GM10266 (cell line): ENCODE measurements around the gene CX3CL1.

Experiments
- DNase-seq: peaks from one replicate; pipeline ENCODE4 v3.0.0; 2012; ENCODE audit errors: extremely low spot score
- CTCF ChIP-seq: IDR thresholded peaks from 2 replicates; pipeline ENCODE4 v1.5.1; 2012; ENCODE audit warnings: mild to moderate bottlenecking, low read depth; ENCODE audit not compliant: control insufficient read depth, insufficient read depth; ENCODE audit errors: missing control alignments

Gene CX3CL1

DNA sequence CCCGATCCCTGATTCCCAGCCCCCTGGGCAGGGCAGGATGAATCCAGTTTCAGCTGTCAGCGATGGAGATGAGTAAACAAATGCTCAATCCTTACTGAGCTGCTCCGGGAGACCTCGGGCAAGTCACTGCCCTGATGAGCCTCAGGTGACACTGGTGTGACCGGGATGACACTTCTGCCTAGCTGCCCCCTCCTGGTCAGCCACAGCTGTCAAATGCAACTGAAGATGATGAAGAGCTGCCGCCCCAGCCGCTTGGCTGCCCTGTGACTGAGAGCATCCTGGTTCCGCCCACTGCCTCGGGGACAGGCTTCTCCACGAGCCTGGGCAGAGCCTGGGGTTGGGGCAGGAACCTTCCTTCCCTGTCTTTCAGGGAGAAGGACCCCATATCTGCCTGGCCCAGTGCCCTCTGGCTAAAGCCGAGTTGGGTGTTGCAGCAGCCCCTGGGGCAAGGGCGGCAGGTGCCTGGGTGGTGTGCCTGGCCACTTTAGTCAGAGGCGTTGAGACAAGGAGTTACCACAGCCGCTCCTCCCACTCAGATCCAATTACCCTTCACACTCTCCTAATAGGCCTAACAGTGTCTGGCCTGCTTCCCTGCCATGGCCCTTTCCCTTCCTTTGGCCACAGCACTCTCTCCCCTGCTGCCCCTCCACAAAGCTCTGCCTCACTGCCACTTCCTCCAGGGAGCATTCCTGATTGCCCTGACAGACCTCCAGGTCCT, 37.7 kb downstream of the CX3CL1 start:
- no peak for DNase-seq
- no peak for TF ChIP-seq CTCF

DNA sequence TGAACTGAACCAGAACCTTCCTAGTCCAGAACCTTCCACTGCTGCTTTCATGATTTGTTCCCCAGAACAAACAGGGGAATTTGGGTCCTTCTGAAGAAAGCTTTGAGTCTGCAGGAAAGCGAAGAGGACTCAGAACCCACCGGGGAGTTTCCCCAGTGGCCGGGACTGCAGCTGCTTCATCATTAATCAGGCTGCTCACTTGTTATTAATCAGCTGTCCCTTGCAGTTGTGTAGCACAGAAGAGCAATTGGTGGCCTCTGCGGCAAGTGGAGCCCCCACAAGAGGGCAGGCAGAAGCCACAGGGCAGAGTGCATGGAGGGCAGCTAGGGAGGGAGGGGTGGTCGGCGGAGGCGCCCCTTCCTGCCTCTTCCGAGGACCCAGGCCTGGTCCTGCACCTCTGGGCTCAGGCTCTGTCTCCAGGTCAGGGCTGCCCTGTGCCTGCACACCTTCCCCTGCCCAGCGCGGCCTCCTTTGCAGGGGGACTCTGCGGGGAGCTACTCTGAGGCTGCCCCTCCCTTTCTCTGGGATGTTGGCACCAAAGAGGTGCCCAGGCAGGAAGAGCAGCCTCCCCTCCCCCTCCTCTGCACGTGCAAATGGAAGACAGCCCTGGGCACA, 39.2 kb downstream of the CX3CL1 start:
- DNase-seq = peak; percentile 49
- TF ChIP-seq CTCF = no peak

DNA sequence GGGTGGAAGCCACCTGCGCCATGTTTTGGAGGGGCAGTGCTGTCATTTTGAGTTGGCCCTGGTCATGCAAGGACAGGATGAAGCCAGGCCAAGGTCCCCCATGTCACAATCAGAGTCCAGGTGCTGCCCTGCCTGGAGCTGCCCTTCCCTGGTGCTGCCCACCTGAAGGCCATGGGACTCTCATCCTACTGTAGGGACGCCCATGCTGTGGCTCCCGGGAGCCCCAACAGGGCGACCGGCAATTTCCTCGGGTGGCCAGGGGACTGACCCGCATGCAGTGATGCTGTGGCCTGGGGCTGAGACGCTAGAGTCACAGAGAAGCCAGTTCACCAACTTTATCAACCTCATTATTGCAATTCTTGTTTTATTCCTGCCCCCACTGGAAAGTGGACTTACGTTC, 40.3 kb downstream of the CX3CL1 start:
- DNase-seq = no peak
- no peak for TF ChIP-seq CTCF

GRCh38 chr16:57413301-57413730, 41.0 kb downstream of the CX3CL1 start:
- peak; percentile 73 for DNase-seq
- TF ChIP-seq CTCF = no peak

- no peak for TF ChIP-seq CTCF
- DNase-seq = no peak
Observed at GRCh38 chr16:57413733-57414132, 41.4 kb downstream of the CX3CL1 start.

DNA sequence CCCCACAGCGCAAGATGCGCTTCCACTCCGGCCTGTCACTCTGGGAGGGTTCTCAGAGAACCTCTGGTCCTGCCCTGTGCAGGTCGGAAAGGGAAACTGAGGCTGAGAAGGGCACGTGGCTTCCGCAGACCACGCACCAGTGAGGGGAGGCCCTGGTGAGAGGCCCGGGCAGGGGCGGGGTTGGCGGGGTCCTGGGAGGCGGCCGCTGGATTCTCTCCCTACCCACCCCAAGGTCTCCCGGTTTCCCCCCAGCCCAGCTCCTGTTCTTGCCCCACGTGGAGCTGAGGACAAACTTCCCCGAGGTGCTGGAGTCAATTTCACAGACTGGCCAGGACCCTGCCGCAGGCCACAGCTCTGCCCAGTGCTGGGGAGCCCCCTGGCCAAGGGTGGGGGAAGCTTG, 43.8 kb downstream of the CX3CL1 start:
- TF ChIP-seq CTCF = no peak
- DNase-seq = no peak

GRCh38 chr16:57419506-57419905, 47.2 kb downstream of the CX3CL1 start:
- peak; percentile 13 for TF ChIP-seq CTCF
- DNase-seq = no peak
